Glomerular visceral epithelial cell (primary cell): ENCODE results near the gene CADM1.

Experiments
- DNase-seq: peaks from one replicate; pipeline ENCODE4 v3.0.0-alpha.2; 2016; ENCODE audit errors: extremely low spot score

CADM1 gene

GRCh38 chr11:115247361-115247760 lies 256.9 kb downstream of the CADM1 start:
- peak; percentile 84 for DNase-seq

- no peak for DNase-seq
Observed at GRCh38 chr11:115244758-115245157, 259.5 kb downstream of the CADM1 start.

DNA sequence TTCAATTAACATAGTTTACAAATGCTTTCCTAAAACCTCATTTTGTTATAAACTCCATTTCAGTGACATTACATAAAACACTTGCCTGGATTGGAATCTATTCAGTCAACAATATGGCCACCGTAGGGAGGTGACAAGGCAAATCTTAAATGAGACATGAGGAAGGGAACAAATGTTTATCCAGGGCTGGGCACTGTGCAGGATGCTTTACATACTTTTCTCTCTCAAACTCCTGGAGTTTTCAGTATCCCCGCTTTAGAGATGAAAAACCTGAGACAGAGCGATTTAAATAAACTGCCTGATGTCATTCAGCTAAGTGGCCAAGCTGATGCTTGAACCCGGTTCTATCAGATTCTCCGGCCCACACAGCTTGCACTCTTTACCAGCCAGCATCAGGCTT lies 259.9 kb downstream of the CADM1 start:
- DNase-seq = no peak

GRCh38 chr11:115242982-115243381 lies 261.2 kb downstream of the CADM1 start:
- DNase-seq = no peak

DNA sequence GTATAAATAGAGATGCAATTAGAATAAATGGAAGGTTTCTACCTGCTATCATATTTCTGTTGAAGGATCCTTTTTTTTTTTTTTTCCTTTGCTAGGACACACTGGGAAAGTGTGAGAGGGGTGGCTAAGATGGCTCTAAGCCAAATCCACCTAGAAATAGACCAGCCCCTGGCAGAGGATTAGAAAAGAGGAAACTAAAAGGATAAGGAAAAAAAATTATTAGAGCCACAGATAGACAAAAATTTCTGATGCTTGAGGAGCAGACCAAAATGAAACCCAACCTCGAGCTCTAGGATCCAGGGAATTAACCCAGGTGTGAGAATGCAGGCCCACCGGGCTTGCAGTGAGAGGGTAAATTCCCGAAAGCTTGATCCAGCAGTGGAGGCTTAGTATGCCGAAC lies 262.3 kb downstream of the CADM1 start:
- no peak for DNase-seq

- peak; percentile 26 for DNase-seq
Observed at GRCh38 chr11:115238791-115239190, 265.4 kb downstream of the CADM1 start.

GRCh38 chr11:115238086-115238485 lies 266.1 kb downstream of the CADM1 start:
- DNase-seq = peak; percentile 7

DNA sequence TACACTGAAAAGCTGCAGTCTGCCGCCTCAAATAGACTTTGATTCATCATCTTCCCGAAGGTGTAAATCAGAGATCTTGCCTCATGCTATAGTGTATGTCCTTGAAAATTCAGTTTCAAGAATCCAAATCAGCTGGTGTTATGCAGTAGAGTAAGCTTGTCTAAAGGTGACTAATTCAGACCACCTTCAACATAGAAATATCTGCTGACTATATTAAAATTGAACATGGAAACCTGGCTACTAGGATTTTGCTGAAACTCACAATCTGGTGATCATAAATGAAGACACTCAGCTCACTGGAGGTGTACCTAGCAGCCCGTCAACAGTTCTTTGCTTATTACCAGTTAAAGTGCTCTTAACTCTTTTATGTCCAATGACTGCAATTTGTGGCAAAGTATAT lies 266.6 kb downstream of the CADM1 start:
- DNase-seq = no peak

DNA sequence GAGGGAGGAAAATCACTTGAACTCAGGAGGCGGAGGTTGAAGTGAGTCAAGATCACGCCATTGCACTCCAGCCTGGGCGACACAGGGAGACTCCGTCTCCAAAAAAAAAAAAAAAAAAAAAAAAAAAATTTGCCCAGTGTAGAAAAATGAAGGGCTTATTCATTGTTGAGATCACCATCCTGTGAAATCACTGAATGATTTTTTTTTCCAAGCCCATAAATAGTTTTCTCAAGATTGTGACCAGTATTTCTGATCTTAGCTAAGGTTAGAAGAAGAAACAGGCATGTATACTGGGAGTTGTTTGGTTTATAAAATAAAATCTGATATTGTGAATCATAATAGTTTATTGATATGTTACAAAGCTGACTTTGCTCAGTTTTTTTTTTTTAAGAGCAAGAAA lies 269.4 kb downstream of the CADM1 start:
- no peak for DNase-seq

GRCh38 chr11:115226556-115226955 lies 277.7 kb downstream of the CADM1 start:
- DNase-seq = peak; percentile 91

- no peak for DNase-seq
Observed at GRCh38 chr11:115224551-115224950, 279.7 kb downstream of the CADM1 start.

DNA sequence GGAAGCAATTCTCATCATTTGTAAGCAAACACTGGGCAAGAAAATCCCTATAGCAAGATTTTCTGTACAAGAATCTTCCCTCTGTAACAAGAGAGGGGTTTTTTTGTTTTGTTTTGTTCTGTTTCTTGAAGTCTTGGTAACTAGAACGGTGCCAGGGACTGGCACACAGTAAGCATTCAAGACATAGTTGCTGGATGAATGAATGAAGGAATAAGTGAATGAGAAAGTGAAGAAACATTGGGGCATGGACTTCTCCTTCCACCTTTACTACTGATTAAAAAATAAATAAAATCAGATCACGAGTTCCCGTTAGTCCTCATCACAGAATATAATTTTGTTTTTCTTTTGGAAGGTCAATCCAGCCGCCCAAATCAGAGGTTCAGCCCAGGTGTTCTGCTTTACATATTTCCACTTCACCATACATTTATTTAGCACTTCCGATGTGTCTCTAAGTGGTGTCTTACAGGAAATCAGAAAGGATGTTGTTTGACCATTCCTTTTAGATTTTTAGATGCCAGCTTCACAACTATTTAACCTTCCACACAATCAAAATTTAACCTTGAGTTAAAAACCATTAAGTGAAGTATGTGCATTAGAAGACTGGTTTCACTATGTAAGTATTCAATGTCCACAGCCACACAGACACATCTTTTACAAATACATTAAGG lies 281.2 kb downstream of the CADM1 start:
- no peak for DNase-seq

GRCh38 chr11:115222218-115222862 lies 281.9 kb downstream of the CADM1 start:
- DNase-seq = peak; percentile 74

GRCh38 chr11:115221461-115222069 lies 282.6 kb downstream of the CADM1 start:
- no peak for DNase-seq

DNA sequence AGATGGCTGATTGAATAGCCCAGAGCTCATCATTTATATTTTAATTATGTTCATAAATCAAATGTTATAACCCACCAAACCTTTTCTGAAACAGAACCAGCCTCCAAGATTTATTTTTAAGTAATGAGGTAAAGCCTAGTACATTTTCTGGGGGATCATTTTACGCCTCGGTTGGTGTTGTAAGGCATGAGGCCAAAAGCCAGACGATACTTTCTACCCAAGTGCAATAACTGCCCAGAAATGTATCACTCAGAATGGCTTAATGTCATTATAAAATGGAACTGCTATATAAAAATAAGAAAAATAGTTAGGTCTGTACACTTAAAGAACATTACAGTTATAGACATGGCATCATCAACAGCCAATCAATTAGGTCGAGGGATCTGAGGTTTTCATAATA lies 283.3 kb downstream of the CADM1 start:
- DNase-seq = no peak

DNA sequence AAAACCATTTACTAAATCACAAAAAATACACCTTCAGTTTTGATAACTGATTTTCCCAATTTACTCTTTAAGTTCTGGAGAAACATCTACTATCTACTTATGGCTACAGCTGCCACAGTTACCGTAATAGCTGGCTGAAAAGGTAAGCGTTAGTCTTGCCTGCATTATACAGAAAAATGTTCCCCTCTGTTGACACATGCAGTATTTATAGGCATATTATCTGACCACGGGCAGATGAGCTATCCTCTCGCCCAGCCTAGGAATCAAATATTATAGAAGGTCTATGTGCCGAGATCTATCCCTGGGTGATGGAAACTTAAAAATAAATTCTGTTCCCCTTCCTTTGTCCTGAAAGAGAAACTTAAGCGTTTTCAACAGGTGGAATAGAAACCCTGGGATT lies 283.8 kb downstream of the CADM1 start:
- DNase-seq = no peak

DNA sequence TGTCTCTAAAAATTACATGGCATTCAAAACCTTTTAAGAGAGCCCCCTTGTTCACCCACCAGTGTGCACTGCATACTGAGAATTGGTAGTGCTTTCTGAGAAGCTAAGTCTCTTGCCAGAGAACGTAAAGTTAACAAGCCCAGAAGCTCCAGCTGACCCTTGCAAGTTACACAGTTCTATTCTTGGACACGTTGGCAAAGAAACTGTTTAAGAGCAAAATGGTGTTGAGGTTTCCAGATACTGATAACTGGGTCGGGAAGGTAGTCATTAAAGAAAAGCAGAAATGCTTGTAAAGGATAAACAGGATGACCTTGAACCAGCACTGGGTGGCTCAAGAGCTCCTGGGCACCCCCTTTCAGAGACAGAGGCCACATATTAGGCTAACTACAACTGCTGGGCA lies 284.8 kb downstream of the CADM1 start:
- no peak for DNase-seq

DNA sequence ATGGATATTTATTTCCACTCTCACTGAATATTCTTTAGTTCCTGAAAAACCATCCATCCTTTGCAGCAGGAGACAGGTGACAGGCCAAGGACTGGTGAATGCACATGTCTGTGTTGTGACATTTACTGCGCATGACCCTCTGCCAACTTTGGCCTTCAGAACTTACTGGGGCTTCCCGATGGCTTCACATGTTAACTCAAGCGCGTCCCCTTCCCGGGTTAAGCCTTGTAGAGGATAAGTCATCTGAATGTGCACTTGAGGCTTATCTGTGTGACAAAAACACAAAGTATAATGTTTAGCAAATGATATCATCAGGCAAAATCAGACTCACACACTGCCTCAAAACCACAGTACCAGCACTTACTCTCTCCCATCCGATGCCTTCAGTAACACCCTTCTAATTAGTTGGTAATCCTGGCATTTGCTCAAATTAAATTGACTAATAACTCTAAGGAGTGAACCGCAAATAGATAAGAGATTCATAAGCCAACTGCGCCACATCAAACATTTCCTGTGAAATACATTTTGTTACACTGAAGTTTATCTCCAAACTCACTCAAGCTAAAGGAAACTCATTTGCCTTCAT lies 286.4 kb downstream of the CADM1 start:
- DNase-seq = peak; percentile 65

GRCh38 chr11:115215694-115216617 lies 288.3 kb downstream of the CADM1 start:
- no peak for DNase-seq

GRCh38 chr11:115214644-115215234 lies 289.5 kb downstream of the CADM1 start:
- DNase-seq = no peak

DNA sequence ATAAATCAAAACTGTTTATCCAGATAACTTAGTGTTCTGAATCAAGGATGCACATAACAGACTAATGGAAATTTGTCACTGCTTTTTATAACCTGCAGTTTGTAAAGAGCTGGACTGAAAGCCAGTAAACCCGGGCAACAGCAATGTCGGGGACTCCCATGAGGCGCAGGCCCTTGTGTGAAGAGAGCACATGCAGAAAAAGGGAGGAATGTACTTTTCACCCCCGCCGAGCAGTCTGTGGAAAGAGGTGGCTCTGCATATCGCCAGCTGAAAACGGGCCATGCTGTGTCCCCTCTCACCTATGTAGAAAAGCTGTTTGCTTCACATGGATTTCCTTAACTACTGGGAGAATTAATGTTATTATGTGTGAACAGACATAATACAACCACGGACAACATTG lies 291.2 kb downstream of the CADM1 start:
- DNase-seq = no peak
